HTR-8/SVneo (cell line): ENCODE results near the gene LSS.
"Not testable (repeated sequence)": the region's sequence is repeated elsewhere in the genome, so short reads cannot be mapped to it uniquely, and the experiment has no call there.

ENCODE experiments used
- DNase-seq: peaks from one replicate; pipeline ENCODE4 v3.0.0; 2011; ENCODE audit warnings: low spot score, mixed read lengths; ENCODE audit not compliant: insufficient read length
- FAIRE-seq: peaks from 2 replicates; lab custom pipeline; 2011; peaks lifted over from hg19 to GRCh38; lab: Jason Lieb, UNC

LSS gene

DNA sequence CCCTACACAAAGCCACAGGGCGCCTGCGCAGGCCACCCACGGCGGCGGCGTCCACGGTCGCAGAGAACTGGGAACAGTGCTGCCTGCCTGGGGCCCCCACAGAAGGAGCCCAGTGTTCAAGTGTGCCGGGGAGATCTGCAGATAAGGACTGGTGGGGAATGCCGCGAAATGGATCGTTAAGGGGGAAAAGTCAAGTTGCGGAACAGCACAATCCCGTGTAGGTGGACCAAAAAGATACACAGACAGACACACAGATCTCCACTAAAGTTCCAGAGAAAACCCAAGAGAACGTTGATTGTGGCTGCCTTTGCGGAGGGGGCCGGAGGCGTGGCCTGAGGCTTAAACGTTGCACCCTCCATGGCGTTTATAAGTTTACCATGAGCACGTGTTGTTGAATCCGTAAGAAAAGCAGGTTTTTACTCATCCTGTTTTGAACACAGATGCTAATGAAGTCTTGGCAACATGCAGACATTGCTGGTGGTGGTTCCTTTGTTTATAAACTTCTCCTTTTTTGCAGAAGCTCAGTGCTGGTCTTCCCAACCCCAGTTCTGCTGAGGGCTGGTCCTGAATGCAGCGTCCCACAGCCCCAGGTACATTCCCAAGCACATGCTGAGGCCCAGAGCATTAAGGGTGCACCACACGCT is 48.4 kb downstream of the LSS start:
- no peak for DNase-seq
- FAIRE-seq: no peak

DNA sequence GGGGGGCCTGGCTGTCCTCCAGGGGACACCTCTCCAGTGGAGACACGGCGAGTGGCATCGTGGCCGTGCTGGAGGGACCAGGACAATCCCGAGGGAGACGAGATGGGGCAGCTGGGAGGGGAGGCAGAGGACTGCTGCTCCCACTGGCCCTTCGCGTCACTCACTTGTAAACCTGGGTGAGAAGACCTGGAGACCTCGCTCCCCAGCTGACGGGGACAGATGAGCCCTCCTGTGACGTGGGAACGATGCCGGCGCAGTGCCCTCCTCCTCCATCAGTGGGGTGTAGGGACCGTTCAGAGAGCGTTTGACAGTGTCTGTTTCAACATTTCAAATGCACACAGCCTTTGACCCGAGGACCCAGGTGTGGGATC is 48.9 kb downstream of the LSS start:
- FAIRE-seq (no peak), DNase-seq (no peak)

DNA sequence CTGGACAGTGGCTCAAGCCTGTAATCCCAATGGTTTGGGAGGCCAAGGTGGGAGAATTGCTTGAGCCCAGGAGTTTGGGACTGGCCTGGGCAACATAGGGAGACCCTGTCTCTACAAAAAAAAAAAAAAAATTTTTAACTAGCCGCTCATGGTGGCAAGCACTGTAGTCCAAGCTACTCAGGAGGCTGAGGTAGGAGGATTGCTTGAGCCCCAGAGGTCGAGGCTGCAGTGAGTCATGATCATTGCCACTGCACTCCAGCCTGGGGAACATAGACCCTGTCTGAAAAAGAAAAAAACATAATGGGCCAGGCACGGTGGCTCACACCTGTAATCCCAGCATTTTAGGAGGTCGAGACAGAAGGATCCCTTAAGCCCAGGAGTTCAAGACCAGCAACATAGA is 49.6 kb downstream of the LSS start:
- DNase-seq (no peak), FAIRE-seq (no peak)

- not testable (repeated sequence) for FAIRE-seq, DNase-seq
Observed at GRCh38 chr21:46176443-46177129, 52.0 kb downstream of the LSS start.

GRCh38 chr21:46173573-46173972 is 55.0 kb downstream of the LSS start:
- FAIRE-seq (no peak), DNase-seq (no peak)

- FAIRE-seq (no peak), DNase-seq (no peak)
Observed at GRCh38 chr21:46172863-46173528, 55.6 kb downstream of the LSS start.

GRCh38 chr21:46171996-46172862 is 56.3 kb downstream of the LSS start:
- DNase-seq (no peak), FAIRE-seq (no peak)

GRCh38 chr21:46171585-46171984 is 57.0 kb downstream of the LSS start:
- FAIRE-seq (no peak), DNase-seq (no peak)

GRCh38 chr21:46170436-46171193 is 58.0 kb downstream of the LSS start:
- FAIRE-seq, DNase-seq: not testable (repeated sequence)

DNA sequence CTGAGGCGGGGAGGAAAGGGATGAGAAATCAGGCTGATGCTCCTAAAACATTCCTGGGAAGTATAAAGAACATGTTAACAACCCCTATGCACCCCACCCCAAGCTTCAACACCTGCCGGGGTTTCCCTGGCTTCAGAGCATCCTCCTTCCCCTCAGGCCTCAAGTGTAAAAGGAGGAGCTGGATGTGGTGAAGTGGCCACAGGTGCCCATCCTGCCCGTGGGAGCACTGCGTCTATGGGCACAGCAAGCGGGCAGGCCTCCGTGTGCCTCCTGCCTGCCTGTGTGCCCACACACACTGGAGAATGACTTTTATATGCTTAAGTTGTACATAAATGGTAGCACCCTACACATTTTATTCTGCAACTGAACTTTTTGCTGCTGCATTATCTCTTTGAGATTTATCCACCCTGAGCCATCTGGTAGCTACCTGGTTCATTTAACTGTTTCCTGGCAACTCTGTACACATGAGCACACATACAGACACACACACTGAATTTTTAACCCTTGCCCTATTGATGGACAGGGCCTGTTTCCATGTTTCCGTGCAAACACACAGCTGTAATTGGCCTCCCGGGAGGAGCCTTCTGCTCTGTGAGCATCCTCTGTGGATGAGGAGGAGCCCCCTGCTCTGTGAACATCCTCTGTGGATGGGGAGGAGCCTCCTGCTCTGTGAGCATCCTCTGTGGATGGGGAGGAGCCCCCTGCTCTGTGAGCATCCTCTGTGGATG is 59.8 kb downstream of the LSS start:
- no peak for DNase-seq
- FAIRE-seq: no peak

DNA sequence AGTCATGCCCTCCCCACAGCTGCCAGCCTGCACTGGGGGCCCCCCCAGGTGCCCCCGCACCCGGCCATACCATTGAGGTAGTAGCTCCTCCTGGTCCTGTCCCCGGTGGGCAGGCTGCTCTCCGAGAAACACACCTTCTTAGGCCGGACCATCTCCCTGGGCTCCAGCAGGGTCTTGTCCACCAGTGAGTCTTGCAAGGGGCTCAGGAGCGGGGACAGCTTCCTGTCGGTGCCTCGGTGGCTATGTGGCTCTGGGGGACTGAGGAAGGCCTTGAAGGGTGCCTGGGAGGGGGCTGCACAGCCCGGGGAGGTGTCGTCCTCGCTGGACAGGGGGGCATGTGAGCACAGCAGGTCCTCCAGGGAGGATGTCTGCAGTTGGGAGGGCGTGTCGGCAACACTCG is 60.3 kb downstream of the LSS start:
- no peak for FAIRE-seq
- no peak for DNase-seq

DNA sequence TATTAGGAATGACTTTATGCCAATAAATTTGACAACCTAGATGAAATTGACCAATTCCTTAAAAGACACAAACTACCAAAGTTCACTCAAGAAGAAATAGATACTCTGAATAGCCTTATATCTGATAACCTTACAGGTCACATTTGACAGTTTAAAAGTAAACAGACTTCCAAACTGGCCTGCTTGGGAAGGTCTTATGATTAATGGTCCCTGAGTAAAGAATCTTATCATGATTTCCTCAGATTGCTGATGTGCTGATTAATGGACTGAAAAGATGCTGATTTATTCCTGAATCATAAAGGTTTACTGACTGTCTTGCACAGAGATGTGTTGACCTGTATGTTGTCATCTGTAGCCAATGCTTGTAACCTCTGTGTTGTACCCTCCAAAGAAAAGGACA is 63.5 kb downstream of the LSS start:
- FAIRE-seq: no peak

GRCh38 chr21:46163380-46163779 is 65.2 kb downstream of the LSS start:
- DNase-seq: no peak
- FAIRE-seq: no peak

More for the DNA sequence above, 63.5 kb downstream of the LSS start:
- DNase-seq: no peak

GRCh38 chr21:46161633-46162592 is 66.7 kb downstream of the LSS start:
- DNase-seq: no peak
- FAIRE-seq: no peak

GRCh38 chr21:46160907-46161632 is 67.5 kb downstream of the LSS start:
- DNase-seq (no peak), FAIRE-seq (no peak)

DNA sequence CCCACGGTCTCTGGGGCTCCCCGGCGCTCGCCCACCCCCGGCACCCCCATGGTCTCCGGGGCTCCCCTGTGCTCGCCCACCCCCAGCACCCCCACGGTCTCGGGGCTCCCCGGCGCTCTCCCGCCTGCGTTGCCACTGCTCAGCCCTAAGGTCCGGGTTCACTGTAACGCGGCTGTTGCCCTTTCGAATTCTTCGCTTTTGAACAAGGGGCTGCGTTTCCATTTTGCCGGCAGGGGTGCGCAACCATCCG is 68.0 kb downstream of the LSS start:
- DNase-seq (no peak), FAIRE-seq (no peak)

DNA sequence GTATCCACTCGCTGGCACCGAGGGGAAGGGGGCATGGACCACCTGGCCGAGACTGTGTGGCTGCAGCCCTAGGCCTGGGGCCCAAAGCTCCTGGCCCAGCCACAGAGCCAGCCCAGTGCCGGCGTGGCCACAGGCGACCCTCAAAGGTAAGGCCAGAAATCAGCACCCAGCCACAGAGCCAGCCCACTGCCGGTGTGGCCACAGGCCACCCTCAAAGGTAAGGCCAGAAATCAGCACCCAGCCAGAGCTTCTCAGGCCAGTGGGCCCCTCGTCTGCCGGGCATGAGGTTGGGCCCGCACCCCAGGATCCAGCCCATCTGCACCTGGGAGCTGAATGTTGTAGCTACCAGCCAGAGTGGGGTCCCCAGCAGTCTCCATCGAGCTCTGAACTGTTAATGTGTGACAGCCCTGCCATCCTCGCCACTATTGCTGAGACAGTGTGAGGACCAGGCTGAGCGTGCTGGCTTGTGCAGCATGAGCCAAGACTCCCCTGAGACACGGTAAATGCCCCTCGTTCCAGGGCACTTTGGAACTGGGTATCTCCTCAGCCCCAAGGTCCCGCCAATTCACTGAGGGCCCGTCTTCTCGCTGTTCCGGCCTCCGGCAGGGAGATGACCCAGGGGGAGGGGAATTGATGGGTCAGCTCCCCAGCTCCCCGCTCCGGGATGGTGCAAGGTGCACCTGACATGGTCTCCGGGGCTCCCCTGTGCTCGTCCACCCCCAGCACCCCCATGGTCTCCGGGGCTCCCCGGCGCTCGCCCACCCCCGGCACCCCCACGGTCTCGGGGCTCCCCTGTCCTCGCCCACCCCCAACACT is 68.5 kb downstream of the LSS start:
- DNase-seq: no peak
- no peak for FAIRE-seq
